Small intestine (tissue), 7 donors: ENCODE measurements around the gene MED29. TPM values are rescaled to one million over a fixed set of nuclear protein-coding genes. Genes with fewer than 3 reads are reported as not detected.
A peak's percentile ranks its signal among the peaks of the same experiment; 100 is the strongest.

Experiments used
- DNase-seq, 2 donors: peaks; one replicate each; pipeline versions ENCODE4 v3.0.0 to v3.0.0-alpha.2; 2013
- FAIRE-seq: peaks from 2 replicates; lab custom pipeline; 2012; peaks lifted over from hg19 to GRCh38; lab: Jason Lieb, UNC
- H3K27ac ChIP-seq, 3 donors: one replicate each; pipeline ENCODE4 v1.5.1; 2013; ENCODE audit warnings: low read length in 2 of 3, mild to moderate bottlenecking in 2 of 3, control low read depth in 1 of 3, inconsistent platforms in 1 of 3, low read depth in 1 of 3, moderate library complexity in 1 of 3
- H3K27me3 ChIP-seq, 3 donors: one replicate each; pipeline ENCODE4 v1.6.1; 2013; ENCODE audit warnings: low read length in 3 of 3, inconsistent platforms in 1 of 3; ENCODE audit not compliant: control insufficient read depth in 3 of 3, insufficient read depth in 3 of 3
- H3K36me3 ChIP-seq, 3 donors: one replicate each; pipeline ENCODE4 v1.6.1; 2013; ENCODE audit warnings: low read length in 3 of 3, inconsistent platforms in 1 of 3, low read depth in 1 of 3, mild to moderate bottlenecking in 1 of 3, moderate library complexity in 1 of 3; ENCODE audit not compliant: control insufficient read depth in 3 of 3, insufficient read depth in 2 of 3
- H3K4me1 ChIP-seq, 3 donors: one replicate each; pipeline ENCODE4 v1.6.1; 2013; ENCODE audit warnings: low read length in 2 of 3, inconsistent platforms in 1 of 3, low read depth in 1 of 3, mild to moderate bottlenecking in 1 of 3, moderate library complexity in 1 of 3; ENCODE audit not compliant: control insufficient read depth in 3 of 3, insufficient read depth in 2 of 3
- H3K4me3 ChIP-seq, 3 donors: one replicate each; pipeline ENCODE4 v1.5.1; 2013; ENCODE audit warnings: low read length in 3 of 3, control low read depth in 1 of 3, inconsistent platforms in 1 of 3, low read depth in 1 of 3, mild to moderate bottlenecking in 1 of 3, moderate library complexity in 1 of 3
- H3K9me3 ChIP-seq, 2 donors: one replicate each; pipeline ENCODE4 v1.6.1; 2013; ENCODE audit warnings: low read depth in 1 of 2, low read length in 1 of 2; ENCODE audit not compliant: control insufficient read depth in 2 of 2, insufficient read depth in 1 of 2
- WGBS, 3 donors: extraction: QIAGEN DNeasy Blood & Tissue Kit; methylation state at CpG; one replicate each; pipeline ENCODE4 v1.1.7; 2013; 5-methylcytosine and 5-hydroxymethylcytosine counted together
- polyA plus RNA-seq, 4 donors: library from polyadenylated mRNA; stranded (reverse) in 3 of 4; unstranded in 1 of 4; fragments of 200-250 nt in 3 of 4; fragments of 120-200 nt in 1 of 4; gene quantifications; one replicate each; pipeline versions ENCODE4 v1.2.1 to v1.2.3, GENCODE V29; 2013
- donor health status: healthy with polysubstance abuse.
- donor health status: control.
- donor health status: control.
- donor health status: Bipolar disorder and iron deficiency.
- donor health status: healthy.

The MED29 gene
- polyA plus RNA-seq, 4 donors = 20.3 to 29.3 (median 23.7) TPM

GRCh38 chr19:39384839-39385568 lies 6.2 kb upstream of the MED29 start:
- Histone ChIP-seq H3K9me3 (no peaks in the 10 kb centered on the region), H3K27me3 (no peaks in the 10 kb centered on the region), H3K27ac (no peak overlapping the region), H3K36me3 (peaks cover 10 to 94% (median 11%) of the 10 kb centered on the region in 3 donors), H3K4me1 (peaks cover 0 to 5% (median 0%) of the 10 kb centered on the region in 3 donors), H3K4me3 (no peak overlapping the region)
- no peak for DNase-seq
- no peak for FAIRE-seq
- WGBS, 3 donors = 71 to 81% (median 74%) methylated on average over 9 of the region's 9 CpGs

DNA sequence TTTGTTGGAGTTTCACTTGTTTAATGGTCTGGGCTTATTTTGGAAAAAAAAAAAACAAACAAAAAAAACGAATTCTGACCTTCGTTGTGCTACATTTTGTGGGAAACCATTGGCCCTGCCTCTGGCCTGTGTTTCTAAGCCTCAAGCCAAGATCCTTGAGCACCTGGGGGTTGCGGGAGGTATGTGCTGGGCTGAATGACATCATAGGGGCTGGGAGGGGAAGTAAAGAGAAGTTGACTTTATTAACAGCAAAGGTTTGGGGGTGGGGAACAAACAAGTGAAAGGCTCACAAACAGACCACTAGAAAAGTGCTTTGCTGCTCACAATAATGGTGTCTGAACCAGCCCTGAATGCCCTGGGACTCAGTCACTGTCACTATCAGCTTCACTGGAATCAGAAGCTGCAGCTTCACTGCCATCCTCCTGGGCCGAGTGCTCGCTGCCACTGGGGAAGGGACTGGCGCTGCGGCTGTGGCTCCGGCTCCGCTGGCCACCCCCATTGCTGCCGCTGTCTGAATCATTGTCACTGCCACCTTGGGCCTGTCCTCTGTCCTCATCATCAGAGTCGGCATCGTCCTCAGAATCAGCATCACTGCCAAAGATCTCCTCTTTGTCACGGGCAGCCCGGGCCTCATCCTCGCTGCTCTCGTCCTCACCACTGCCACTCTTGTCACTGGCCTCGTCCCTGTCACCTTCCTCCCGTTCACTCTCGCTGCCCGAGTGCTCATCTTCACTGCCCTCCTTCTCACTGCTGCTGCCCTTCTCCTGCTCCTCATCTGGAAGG lies 5.4 kb upstream of the MED29 start:
- no peak for FAIRE-seq
- peaks cover 0 to 8% (median 0%) of the 10 kb centered on the region in 3 donors for H3K4me1 ChIP-seq
- H3K36me3 ChIP-seq = peaks cover 6 to 87% (median 11%) of the 10 kb centered on the region in 3 donors
- no peak overlapping the region for H3K27ac ChIP-seq
- H3K4me3 ChIP-seq = no peak overlapping the region
- WGBS, 3 donors = 83 to 88% (median 86%) methylated on average over 20 of the region's 20 CpGs
- DNase-seq = no peak
- no peaks in the 10 kb centered on the region for H3K27me3 ChIP-seq
- H3K9me3 ChIP-seq = no peaks in the 10 kb centered on the region

- Histone ChIP-seq H3K36me3 (peaks cover 6 to 81% (median 11%) of the 10 kb centered on the region in 3 donors), H3K4me1 (peaks cover 0 to 8% (median 0%) of the 10 kb centered on the region in 3 donors), H3K4me3 (no peak overlapping the region), H3K27ac (no peak overlapping the region), H3K9me3 (no peaks in the 10 kb centered on the region), H3K27me3 (no peaks in the 10 kb centered on the region)
- no peak for FAIRE-seq
- no peak for DNase-seq
- 89 to 91% (median 91%) methylated on average over 7 of the region's 7 CpGs for WGBS, 3 donors
Observed at GRCh38 chr19:39386557-39386956, 4.6 kb upstream of the MED29 start.

GRCh38 chr19:39388657-39389056 lies 2.5 kb upstream of the MED29 start:
- FAIRE-seq (no peak), DNase-seq (no peak)
- WGBS, 3 donors = 80 to 91% (median 86%) methylated on average over 5 of the region's 5 CpGs
- Histone ChIP-seq H3K36me3 (peaks cover 7 to 67% (median 9%) of the 10 kb centered on the region in 3 donors), H3K9me3 (no peaks in the 10 kb centered on the region), H3K27ac (no peak overlapping the region), H3K27me3 (no peaks in the 10 kb centered on the region), H3K4me3 (no peak overlapping the region), H3K4me1 (peaks cover 0 to 15% (median 2%) of the 10 kb centered on the region in 3 donors)

GRCh38 chr19:39389631-39390414 lies 1.4 kb upstream of the MED29 start:
- peaks cover 0 to 15% (median 2%) of the 10 kb centered on the region in 3 donors for H3K4me1 ChIP-seq
- no peaks in the 10 kb centered on the region for H3K9me3 ChIP-seq
- no peaks in the 10 kb centered on the region for H3K27me3 ChIP-seq
- peak overlapping the region; percentile 68 to 96 (median 74) for H3K4me3 ChIP-seq
- DNase-seq (no peak), FAIRE-seq (no peak)
- 60 to 65% (median 63%) methylated on average over 13 of the region's 13 CpGs for WGBS, 3 donors
- peak overlapping the region in 2 of 3 donors; percentile 97 to 98 for H3K27ac ChIP-seq
- H3K36me3 ChIP-seq = peaks cover 7 to 66% (median 8%) of the 10 kb centered on the region in 3 donors

- 0 to 2% (median 0%) methylated on average over 10 of the region's 10 CpGs for WGBS, 3 donors
- Histone ChIP-seq H3K27ac (peak overlapping the region; percentile 72 to 98 (median 97)), H3K4me3 (peak overlapping the region; percentile 68 to 96 (median 74)), H3K27me3 (no peaks in the 10 kb centered on the region), H3K4me1 (peaks cover 0 to 15% (median 2%) of the 10 kb centered on the region in 3 donors), H3K36me3 (peaks cover 4 to 66% (median 10%) of the 10 kb centered on the region in 3 donors), H3K9me3 (no peaks in the 10 kb centered on the region)
- FAIRE-seq (no peak), DNase-seq (peak in 1 of 2 donors; percentile 66)
Observed at GRCh38 chr19:39390451-39390750, 777 bp upstream of the MED29 start.

DNA sequence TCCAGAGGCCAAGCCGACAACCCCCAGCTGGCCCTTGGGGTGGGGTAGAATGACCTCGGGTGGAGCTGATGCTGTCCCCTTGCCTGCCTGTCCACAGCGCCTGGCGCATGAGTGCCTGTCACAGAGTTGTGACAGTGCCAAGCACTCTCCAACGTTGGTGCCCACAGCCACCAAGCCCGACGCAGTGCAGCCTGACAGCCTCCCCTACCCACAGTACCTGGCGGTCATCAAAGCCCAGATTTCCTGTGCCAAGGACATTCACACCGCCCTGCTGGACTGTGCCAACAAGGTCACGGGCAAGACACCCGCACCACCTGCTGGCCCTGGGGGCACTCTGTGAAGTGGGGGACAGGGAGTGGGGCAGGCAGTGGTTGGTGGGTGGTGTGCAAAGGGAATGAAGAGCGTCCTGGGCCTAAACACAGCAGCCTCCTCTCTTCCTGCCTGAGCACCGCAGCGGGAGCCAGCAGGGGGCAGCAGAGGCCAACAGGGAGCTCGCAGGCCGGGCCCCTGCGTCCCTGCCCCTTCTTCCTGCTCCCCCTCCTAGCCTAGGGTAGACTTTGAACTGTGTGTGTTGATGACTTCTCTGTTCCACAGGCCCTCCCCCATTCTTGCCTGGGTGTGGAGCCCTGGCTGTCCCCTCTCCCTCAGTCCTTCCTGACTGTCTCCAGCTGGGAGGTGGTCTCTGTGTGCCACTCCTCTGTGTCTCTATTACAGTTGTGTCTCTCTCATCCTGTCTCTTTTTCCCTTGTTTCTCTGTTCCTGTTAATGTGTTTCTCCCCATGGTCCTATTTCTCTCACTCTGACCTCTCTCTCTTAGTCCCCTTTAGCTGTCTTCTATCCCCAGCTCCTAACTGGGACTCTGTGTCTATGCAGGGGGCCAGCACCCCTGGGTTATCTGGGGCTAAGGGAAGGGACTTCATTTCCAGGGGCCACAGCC lies 6.5 kb downstream of the MED29 start:
- WGBS, 3 donors = 23 to 28% (median 26%) methylated on average over 16 to 17 of the region's 17 CpGs
- Histone ChIP-seq H3K27me3 (no peaks in the 10 kb centered on the region), H3K4me3 (peak overlapping the region in 1 of 3 donors; percentile 24), H3K27ac (peak overlapping the region; percentile 91 to 100 (median 98)), H3K4me1 (peaks cover 13 to 52% (median 18%) of the 10 kb centered on the region in 3 donors), H3K9me3 (peaks cover 0 to 6% of the 10 kb centered on the region in 2 donors), H3K36me3 (peaks cover 0 to 58% (median 4%) of the 10 kb centered on the region in 3 donors)
- DNase-seq (peak; percentile 96 to 98), FAIRE-seq (no peak)
